ENCODE results near the gene PURA.

Gene PURA

DNA sequence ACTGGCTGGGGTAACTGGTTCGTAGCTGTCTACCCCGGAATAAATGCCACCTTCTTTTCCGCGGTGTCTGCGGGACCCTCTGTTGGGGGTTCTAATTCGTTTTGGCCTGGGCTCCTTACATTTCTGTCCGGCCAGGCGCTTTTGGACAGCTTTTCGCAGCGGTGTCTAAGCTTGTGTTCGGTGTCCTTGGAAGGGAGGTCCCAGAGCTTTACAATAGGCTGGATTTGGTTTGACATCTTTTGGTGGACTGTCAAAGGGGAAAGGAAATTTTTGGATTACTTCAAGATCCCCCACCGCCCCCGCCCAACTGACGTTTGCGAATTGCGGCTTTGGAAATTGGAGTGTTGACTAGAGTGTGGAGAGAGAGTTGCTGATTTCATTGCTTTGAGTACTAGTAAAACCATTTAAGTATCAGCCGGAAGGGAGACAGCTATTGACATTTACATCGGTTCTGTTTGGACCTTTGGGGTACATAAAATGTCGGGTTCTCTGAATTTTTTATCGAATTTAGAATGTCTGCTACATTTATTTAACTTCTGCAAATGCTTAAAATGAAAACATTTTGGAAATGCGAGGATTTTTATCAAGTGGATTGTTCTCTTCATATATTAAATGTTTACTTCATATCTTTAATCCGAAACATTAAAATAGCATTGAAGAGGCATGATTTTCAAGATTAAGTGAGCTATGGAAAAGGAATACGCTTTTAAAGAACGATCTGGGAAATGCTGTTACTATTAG lies 4.7 kb upstream of the PURA start:
- in situ Hi-C loops (cut with MboI; ENCODE audit: low pct_unique_long_range_greater_than_20kb, low sequenced_read_pairs), result no loop called here
- no peak for DNase-seq

DNA sequence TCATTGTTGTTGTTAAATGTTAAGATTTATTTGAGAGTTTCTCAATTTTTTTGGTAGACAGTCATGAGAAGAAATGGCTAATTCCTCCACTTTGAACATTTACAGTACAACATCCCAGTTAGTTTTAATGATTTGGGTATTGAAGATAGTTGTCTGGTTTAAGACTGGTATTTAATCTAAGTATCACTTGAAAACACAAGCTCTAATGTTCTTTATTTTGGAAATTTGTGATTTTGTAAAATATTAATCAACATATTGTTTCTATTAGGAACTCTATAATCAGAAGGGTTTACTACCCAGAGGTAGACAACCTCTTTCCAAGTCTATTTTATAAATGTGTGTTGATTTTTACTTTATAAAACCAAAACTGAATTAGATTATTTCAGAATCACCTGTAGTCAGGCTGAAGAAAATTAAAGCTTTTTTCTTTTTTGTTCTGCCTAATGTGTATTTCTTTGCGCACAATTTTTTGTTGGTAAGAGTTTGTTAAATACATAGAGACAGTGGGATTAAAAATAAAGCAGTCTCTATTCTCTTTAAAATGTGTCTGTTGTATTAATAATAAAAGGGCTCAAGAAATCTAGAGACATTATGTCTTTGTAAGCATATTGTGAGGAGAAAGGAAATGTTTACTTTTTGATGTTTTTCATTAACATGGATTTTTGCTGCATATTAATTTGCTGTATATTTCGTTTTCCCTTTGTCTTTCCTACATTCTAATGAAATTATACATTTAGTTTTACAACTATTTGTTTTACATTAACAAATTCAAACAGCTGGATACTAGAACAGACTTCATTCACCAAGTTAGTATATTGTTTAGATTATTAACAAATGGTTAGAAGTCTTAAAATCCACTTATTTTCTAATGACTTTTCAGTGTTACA lies 3.9 kb upstream of the PURA start:
- DNase-seq, result no peak
- in situ Hi-C loops (cut with MboI; ENCODE audit: low pct_unique_long_range_greater_than_20kb, low sequenced_read_pairs), result no loop called here

DNA sequence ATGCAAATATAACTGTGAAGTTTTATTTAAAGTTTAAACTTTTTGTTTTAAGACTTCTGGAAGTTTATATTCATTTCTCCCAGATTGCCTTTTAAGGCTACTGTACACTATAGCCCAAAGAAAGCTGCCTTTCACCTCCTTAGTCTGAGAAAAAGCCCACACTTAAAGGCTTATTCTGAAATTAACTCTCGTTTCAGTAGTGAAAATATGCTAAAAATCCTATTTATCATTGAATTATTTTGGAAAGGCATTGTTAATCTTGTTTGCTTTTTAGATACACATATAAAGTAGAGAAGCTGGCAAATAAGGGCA lies 3.3 kb upstream of the PURA start:
- no peak for DNase-seq
- in situ Hi-C loops (cut with MboI; ENCODE audit: low pct_unique_long_range_greater_than_20kb, low sequenced_read_pairs), result no loop called here

DNA sequence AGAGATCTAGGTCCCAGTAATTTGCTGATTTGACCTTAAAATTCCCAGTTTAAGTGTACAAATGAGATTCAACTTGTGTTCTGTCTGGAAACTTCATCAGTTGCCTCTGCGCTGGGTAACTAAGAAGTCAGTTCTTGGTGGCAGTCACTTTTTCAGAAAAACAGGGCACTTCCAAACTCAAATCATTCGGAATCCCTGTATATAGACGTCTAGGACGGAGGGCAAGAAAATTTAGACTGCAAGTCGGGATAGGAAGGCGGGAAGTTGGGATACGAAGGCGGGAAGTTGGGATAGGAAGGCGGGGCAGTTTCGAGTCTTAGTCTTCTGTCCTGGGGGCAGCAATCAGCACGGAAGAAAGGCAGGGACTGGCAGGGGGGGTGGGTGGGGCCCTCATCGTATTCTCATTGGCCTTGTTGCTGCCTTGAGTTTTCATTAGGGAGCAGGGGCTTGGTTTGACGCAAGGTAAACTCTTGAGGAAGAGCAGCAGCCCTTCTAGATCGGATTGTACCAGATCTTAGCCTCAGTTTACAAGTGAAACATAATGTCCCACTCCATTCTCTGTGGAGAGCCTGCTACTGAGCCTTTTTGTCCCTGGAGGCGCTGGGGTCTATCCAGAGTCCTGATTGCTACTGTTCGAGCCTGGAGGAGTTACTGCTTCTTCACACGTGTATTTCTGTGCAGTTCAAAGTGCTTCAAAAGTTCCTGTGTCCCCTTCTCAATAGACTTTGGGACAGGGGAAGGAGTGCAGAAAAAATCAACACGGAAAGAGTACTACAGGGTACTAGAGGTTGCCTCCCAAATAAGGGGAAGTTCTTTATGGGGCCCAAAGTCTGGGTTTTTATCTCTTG lies 2.7 kb upstream of the PURA start:
- DNase-seq, result no peak
- in situ Hi-C loops (cut with MboI; ENCODE audit: low pct_unique_long_range_greater_than_20kb, low sequenced_read_pairs), result no loop called here

- peak; percentile 57 for DNase-seq
- in situ Hi-C loops (cut with MboI; ENCODE audit: low pct_unique_long_range_greater_than_20kb, low sequenced_read_pairs), result no loop called here
Measured at GRCh38 chr5:140111859-140112551, 1.9 kb upstream of the PURA start.

DNA sequence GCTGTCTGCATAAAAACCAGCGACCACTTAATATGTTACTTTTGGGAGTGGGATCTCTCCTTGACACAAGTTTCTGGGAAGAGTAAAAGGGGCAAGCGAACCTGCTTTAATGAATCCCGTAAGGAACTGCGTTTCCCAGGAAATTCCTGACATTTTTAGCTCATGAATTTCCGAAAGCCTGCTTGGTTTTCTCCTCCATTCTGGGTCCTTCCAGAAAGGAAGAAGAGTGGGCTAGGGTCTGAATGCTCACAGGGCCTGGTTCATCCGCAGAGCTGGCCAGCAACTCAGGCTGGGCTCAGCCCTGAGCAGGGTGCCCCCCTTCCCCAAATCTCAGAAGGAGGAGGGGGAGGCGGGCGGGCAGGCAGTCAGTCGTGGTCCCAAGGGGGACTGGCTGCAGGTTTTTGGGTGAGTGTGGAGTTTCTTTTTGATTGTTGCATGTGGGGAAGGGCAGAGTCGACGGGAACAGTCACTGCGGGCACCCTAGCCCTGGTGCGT lies 1.2 kb upstream of the PURA start:
- in situ Hi-C loops (cut with MboI; ENCODE audit: low pct_unique_long_range_greater_than_20kb, low sequenced_read_pairs), result no loop called here
- DNase-seq, result no peak

DNA sequence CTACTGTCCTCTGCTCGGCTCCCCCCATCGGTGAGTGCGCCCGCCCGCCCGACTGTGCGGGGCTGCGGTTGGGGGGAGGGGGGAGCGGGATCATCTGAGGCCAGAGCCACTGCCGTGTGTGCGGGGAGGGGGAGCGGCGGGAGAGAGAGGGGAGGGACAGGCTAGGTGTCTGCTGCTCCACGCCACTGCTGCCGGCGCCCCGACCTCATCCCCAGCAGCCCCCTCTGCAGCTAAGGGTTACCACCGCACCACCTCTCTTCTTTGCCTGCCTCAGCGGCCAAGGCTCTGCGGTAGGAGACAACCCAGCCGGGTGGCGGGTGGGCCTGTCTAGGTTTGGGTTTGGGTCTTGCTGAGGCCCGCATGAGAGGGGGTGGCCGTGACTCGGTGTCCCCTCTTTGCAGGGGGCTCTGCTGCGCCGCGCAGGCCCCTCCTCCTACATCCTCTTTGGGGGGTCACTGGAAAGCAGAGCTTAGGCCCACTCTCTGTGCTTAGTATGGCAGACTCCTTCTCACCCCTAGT lies 670 bp upstream of the PURA start:
- no peak for DNase-seq
- in situ Hi-C loops (cut with MboI; ENCODE audit: low pct_unique_long_range_greater_than_20kb, low sequenced_read_pairs), result no loop called here

DNA sequence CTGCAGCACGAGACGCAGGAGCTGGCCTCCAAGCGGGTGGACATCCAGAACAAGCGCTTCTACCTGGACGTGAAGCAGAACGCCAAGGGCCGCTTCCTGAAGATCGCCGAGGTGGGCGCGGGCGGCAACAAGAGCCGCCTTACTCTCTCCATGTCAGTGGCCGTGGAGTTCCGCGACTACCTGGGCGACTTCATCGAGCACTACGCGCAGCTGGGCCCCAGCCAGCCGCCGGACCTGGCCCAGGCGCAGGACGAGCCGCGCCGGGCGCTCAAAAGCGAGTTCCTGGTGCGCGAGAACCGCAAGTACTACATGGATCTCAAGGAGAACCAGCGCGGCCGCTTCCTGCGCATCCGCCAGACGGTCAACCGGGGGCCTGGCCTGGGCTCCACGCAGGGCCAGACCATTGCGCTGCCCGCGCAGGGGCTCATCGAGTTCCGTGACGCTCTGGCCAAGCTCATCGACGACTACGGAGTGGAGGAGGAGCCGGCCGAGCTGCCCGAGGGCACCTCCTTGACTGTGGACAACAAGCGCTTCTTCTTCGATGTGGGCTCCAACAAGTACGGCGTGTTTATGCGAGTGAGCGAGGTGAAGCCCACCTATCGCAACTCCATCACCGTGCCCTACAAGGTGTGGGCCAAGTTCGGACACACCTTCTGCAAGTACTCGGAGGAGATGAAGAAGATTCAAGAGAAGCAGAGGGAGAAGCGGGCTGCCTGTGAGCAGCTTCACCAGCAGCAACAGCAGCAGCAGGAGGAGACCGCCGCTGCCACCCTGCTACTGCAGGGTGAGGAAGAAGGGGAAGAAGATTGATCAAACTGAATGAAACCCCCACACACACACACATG lies 654 bp downstream of the PURA start:
- in situ Hi-C loops (cut with MboI; ENCODE audit: low pct_unique_long_range_greater_than_20kb, low sequenced_read_pairs), result no loop called here
- DNase-seq, result peak; percentile 78

DNA sequence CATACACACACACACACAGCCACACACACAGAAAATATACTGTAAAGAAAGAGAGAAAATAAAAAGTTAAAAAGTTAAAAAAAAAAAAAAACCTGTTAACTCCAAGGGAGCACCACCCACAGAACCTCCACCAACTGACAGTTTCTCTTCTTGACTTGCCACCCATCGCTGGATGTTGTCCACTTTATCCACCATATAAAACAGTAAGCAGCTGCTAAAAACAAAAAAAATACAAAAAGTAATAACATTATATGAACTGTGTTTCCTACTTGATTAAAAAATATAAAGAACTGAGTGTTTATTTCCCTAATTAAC lies 1.2 kb downstream of the PURA start:
- in situ Hi-C loops (cut with MboI; ENCODE audit: low pct_unique_long_range_greater_than_20kb, low sequenced_read_pairs), result no loop called here
- DNase-seq, result no peak

- in situ Hi-C loops (cut with MboI; ENCODE audit: low pct_unique_long_range_greater_than_20kb, low sequenced_read_pairs), result no loop called here
- no peak for DNase-seq
Measured at GRCh38 chr5:140116716-140117115, 2.8 kb downstream of the PURA start.

DNA sequence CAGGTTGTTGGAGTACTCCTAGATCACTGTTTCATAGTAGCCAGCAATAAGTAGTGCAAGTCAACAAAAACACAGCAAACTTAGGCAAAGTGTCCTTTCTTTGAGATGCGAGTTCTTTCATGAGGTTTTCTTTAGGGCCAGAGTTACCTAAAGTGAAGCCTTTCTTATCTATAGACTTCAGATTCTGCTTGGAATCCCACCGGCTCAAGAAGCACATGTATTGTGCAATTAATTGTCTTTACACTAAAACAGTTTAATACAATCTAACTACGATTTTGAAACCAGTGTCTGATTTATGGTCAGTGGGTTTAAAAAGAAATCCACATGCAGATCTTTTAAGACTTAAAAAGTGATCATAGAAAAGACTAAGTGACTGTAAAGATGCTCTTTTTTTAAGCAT lies 3.6 kb downstream of the PURA start:
- in situ Hi-C loops (cut with MboI; ENCODE audit: low pct_unique_long_range_greater_than_20kb, low sequenced_read_pairs), result no loop called here
- no peak for DNase-seq

- peak; percentile 20 for DNase-seq
- in situ Hi-C loops (cut with MboI; ENCODE audit: low pct_unique_long_range_greater_than_20kb, low sequenced_read_pairs), result no loop called here
Measured at GRCh38 chr5:140118302-140118936, 4.5 kb downstream of the PURA start.

- in situ Hi-C loops (cut with MboI; ENCODE audit: low pct_unique_long_range_greater_than_20kb, low sequenced_read_pairs), result no loop called here
- DNase-seq, result no peak
Measured at GRCh38 chr5:140125637-140126036, 11.7 kb downstream of the PURA start, which contains the start of gene IGIP. Gene IGIP, plus strand, starts transcription at chr5:140125937. Its CDS starts 2,540 bp downstream, at chr5:140128477.

DNA sequence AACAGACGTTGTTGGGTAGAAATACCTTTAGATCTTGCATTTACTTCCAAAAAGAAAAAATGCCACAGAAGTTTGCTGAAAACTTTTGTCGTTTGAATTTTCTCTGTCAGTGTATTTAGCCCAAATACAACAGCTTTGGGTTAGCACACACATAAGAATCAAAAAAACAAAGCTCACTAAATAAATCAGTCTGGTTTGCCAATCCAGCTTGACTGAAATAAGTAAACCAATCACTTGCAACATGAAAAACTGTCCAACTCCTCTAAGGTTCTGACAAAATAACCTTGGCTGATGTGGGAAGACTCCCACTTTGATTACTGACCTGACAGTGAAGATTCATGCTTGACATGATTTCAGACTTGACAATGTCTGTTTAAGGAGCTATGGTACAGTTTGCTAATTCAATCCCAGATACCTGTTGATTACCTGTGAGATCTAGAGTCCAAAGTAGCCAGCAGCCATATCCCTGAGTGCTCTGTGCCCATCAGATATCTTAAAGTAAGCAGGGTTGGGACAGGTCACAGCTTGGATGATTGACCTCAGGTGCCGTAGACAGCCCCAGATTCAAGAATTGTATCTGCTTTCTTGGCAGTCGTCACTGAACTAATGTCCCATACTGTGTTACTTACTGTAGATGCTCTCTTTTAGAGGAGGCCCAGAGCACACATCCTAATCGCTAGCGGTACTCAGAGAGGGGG lies 12.6 kb downstream of the PURA start:
- in situ Hi-C loops (cut with MboI; ENCODE audit: low pct_unique_long_range_greater_than_20kb, low sequenced_read_pairs), result no loop called here
- no peak for DNase-seq

GRCh38 chr5:140128376-140128775 lies 14.5 kb downstream of the PURA start:
- no peak for DNase-seq
- in situ Hi-C loops (cut with MboI; ENCODE audit: low pct_unique_long_range_greater_than_20kb, low sequenced_read_pairs), result no loop called here

DNA sequence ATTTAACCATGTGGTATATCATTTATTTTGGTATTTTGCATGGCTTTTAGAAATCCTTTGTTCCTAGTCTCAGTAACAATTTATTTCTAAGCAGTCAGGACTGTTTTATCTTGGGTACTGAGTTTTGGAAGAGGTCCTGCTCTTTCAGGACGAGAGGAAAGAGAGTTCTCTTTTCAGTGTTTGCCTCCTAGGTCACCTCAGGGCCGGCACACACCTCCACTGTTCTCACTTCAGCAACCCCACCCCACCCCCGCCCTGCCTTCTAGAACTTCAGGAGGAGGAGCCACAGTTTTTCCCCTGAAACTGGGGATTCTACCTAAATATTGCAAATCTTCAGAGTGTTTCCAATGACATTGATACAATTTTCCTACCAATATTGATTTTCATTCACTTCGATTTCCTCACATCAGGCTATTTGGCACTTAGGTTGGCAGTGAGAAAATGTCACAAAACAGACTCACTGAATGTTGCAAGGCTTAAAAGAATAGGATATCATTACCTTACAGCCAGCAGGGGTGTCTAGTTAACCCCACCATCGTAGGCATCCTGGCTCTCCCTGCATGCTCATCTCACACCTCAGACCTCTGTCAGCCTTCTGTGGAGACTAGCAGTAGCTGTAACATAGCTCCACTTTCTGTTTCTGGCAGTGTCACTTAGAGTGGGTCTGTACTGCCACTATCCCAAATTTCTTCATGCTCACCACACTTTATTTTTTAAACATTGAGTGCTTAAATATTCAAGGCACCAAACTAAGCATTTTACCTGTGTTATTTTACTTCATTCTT lies 17.2 kb downstream of the PURA start:
- no peak for DNase-seq

More for the DNA sequence above, 17.2 kb downstream of the PURA start:
- in situ Hi-C loops (cut with MboI; ENCODE audit: low pct_unique_long_range_greater_than_20kb, low sequenced_read_pairs), result no loop called here

Data from KBM-7 (cell line).